Trophoblast cell (in vitro differentiated cells and primary cell): ENCODE results near the gene RASIP1. TPM values are rescaled to one million over a fixed set of nuclear protein-coding genes. Genes with fewer than 3 reads are reported as not detected.
"Not testable (repeated sequence)": the region's sequence is repeated elsewhere in the genome, so short reads cannot be mapped to it uniquely, and the experiment has no call there.

Experiments
- DNase-seq, 2 donors: peaks; one replicate each; pipeline ENCODE4 v3.0.0-alpha.2; 2016
- H2AFZ ChIP-seq: 2 replicates; pipeline ENCODE4 v1.6.1; 2013; ENCODE audit warnings: low read length, moderate library complexity, mild to moderate bottlenecking; ENCODE audit not compliant: insufficient read depth, poor library complexity
- H2AK5ac ChIP-seq: 2 replicates; pipeline ENCODE4 v1.6.1; 2013; ENCODE audit warnings: mild to moderate bottlenecking, low read length
- H2BK120ac ChIP-seq: 2 replicates; pipeline ENCODE4 v1.6.1; 2013; ENCODE audit warnings: low read length, mild to moderate bottlenecking, moderate library complexity; ENCODE audit not compliant: insufficient read depth, poor library complexity
- H2BK12ac ChIP-seq: 2 replicates; pipeline ENCODE4 v1.6.1; 2013; ENCODE audit warnings: mild to moderate bottlenecking, low read length, moderate library complexity
- H2BK5ac ChIP-seq: 2 replicates; pipeline ENCODE4 v1.6.1; 2013; ENCODE audit warnings: low read length, low read depth, moderate library complexity, mild to moderate bottlenecking; ENCODE audit not compliant: poor library complexity
- H3K14ac ChIP-seq: 2 replicates; pipeline ENCODE4 v1.6.1; 2013; ENCODE audit warnings: mild to moderate bottlenecking, low read length
- H3K18ac ChIP-seq: 2 replicates; pipeline ENCODE4 v1.6.1; 2013; ENCODE audit warnings: mild to moderate bottlenecking, low read length
- H3K23ac ChIP-seq: 2 replicates; pipeline ENCODE4 v1.6.1; 2013; ENCODE audit warnings: low read length
- H3K27ac ChIP-seq: 2 replicates; pipeline ENCODE4 v1.5.1; 2013; ENCODE audit warnings: low read depth, mild to moderate bottlenecking, inconsistent platforms, low read length, moderate library complexity
- H3K27me3 ChIP-seq: 2 replicates; pipeline ENCODE4 v1.6.1; 2013; ENCODE audit warnings: inconsistent platforms, mild to moderate bottlenecking, low read length, moderate library complexity; ENCODE audit not compliant: insufficient read depth
- H3K36me3 ChIP-seq, 2 experiments: 1 replicate in 1 of 2; 2 replicates in 1 of 2; pipeline ENCODE4 v1.6.1; 2013; ENCODE audit warnings: low read length in 2 of 2, mild to moderate bottlenecking in 2 of 2, moderate library complexity in 1 of 2; ENCODE audit not compliant: insufficient read depth in 2 of 2, control insufficient read depth in 1 of 2
- H3K4ac ChIP-seq: 2 replicates; pipeline ENCODE4 v1.6.1; 2013; ENCODE audit warnings: low read depth, mild to moderate bottlenecking, low read length, moderate library complexity
- H3K4me1 ChIP-seq, 2 experiments: 1 replicate in 1 of 2; 2 replicates in 1 of 2; pipeline ENCODE4 v1.6.1; 2013; ENCODE audit warnings: low read length in 2 of 2, mild to moderate bottlenecking in 2 of 2, moderate library complexity in 1 of 2; ENCODE audit not compliant: insufficient read depth in 2 of 2, control insufficient read depth in 1 of 2
- H3K4me2 ChIP-seq: 2 replicates; pipeline ENCODE4 v1.6.1; 2013; ENCODE audit warnings: inconsistent platforms, mild to moderate bottlenecking, low read length, moderate library complexity
- H3K4me3 ChIP-seq: 2 replicates; pipeline ENCODE4 v1.5.1; 2013; ENCODE audit warnings: mild to moderate bottlenecking, low read depth, low read length, inconsistent platforms
- H3K79me1 ChIP-seq: one replicate; pipeline ENCODE4 v1.6.1; 2013; ENCODE audit warnings: low read length
- H3K79me2 ChIP-seq: 2 replicates; pipeline ENCODE4 v1.6.1; 2013; ENCODE audit warnings: low read length, mild to moderate bottlenecking; ENCODE audit not compliant: control insufficient read depth, insufficient read depth, poor library complexity
- H3K9ac ChIP-seq: 2 replicates; pipeline ENCODE4 v1.6.1; 2013; ENCODE audit warnings: mild to moderate bottlenecking, low read length
- H3K9me3 ChIP-seq: 2 replicates; pipeline ENCODE4 v1.6.1; 2013; ENCODE audit warnings: low read depth, mild to moderate bottlenecking, control low read depth, inconsistent platforms, low read length; ENCODE audit not compliant: insufficient read depth
- H4K12ac ChIP-seq: 2 replicates; pipeline ENCODE4 v1.6.1; 2013; ENCODE audit warnings: low read depth, mild to moderate bottlenecking, low read length, moderate library complexity
- H4K8ac ChIP-seq: 2 replicates; pipeline ENCODE4 v1.6.1; 2013; ENCODE audit warnings: low read depth, mild to moderate bottlenecking, low read length, moderate library complexity
- H4K91ac ChIP-seq: one replicate; pipeline ENCODE4 v1.6.1; 2013; ENCODE audit warnings: low read depth, mild to moderate bottlenecking, low read length, moderate library complexity
- whole genome bisulfite sequencing: extraction: QIAGEN DNeasy Blood & Tissue Kit; methylation state at CpG from one replicate; pipeline ENCODE4 v1.1.7; 2013; ENCODE audit warnings: missing lambda C conversion rate; ENCODE audit not compliant: insufficient read length, insufficient coverage; ENCODE audit errors: extremely low coverage; 5-methylcytosine and 5-hydroxymethylcytosine counted together
- polyA plus RNA-seq: library from polyadenylated mRNA; stranded (reverse); fragments of 200-250 nt; gene quantifications from 2 replicates; pipeline ENCODE4 v1.2.3, GENCODE V29; 2013

Gene RASIP1, protein sequence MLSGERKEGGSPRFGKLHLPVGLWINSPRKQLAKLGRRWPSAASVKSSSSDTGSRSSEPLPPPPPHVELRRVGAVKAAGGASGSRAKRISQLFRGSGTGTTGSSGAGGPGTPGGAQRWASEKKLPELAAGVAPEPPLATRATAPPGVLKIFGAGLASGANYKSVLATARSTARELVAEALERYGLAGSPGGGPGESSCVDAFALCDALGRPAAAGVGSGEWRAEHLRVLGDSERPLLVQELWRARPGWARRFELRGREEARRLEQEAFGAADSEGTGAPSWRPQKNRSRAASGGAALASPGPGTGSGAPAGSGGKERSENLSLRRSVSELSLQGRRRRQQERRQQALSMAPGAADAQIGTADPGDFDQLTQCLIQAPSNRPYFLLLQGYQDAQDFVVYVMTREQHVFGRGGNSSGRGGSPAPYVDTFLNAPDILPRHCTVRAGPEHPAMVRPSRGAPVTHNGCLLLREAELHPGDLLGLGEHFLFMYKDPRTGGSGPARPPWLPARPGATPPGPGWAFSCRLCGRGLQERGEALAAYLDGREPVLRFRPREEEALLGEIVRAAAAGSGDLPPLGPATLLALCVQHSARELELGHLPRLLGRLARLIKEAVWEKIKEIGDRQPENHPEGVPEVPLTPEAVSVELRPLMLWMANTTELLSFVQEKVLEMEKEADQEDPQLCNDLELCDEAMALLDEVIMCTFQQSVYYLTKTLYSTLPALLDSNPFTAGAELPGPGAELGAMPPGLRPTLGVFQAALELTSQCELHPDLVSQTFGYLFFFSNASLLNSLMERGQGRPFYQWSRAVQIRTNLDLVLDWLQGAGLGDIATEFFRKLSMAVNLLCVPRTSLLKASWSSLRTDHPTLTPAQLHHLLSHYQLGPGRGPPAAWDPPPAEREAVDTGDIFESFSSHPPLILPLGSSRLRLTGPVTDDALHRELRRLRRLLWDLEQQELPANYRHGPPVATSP
- polyA plus RNA-seq, result 0.53 and 0.64 TPM in 2 replicates

- Histone ChIP-seq H3K9ac (no peak within 1 kb of the TSS), H3K27ac (no peak within 1 kb of the TSS), H3K4me2 (peak within 1 kb of the TSS; percentile 72), H2AFZ (no peak within 1 kb of the TSS), H4K8ac (no peak within 1 kb of the TSS), H3K27me3 (peaks cover 16% of the 10 kb centered on the region), H2BK5ac (no peak within 1 kb of the TSS), H3K79me1 (peaks cover 4% of the 10 kb centered on the region), H3K4me3 (peak within 1 kb of the TSS; percentile 33), H3K23ac (no peak within 1 kb of the TSS), H2AK5ac (no peak within 1 kb of the TSS), H3K9me3 (peaks cover 4% of the 10 kb centered on the region), H2BK12ac (no peak within 1 kb of the TSS), H4K91ac (no peak within 1 kb of the TSS), H3K18ac (no peak within 1 kb of the TSS), H2BK120ac (no peak within 1 kb of the TSS), H3K14ac (no peak within 1 kb of the TSS), H3K79me2 (no peaks in the 10 kb centered on the region), H4K12ac (no peak within 1 kb of the TSS), H3K4ac (no peak within 1 kb of the TSS), H3K36me3 (no peaks in the 10 kb centered on the region), H3K4me1 (peaks cover 9 to 10% of the 10 kb centered on the region in 2 experiments)
- no peak for DNase-seq
- WGBS, result no CpG with 5 or more reads among the region's 27 CpGs
These were observed at the start of gene RASIP1 for GRCh38 chr19:48740164-48740972. Gene RASIP1 (minus strand): TSS chr19:48740610. CDS start chr19:48740282, 328 bp downstream.

DNA sequence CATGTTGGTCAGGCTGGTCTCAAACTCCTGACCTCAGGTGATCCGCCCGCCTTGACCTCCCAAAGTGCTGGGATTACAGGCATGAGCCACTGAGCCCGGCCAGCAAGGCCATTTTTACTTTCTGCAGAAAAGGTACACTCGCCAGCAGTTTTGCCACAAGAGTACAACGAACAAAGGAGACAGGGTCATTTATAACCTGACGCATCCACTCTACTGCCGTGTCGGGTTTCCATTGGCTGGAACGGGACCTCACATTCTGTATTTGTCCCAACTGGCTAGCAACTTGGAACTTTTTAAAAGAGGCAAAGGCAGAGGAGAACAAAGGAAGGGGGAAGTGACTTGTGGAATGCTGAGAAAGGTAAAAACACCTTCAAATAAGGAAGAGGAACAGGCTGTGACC, 46.9 kb upstream of the RASIP1 start:
- not testable (repeated sequence) for H2BK12ac ChIP-seq, H3K4me1 ChIP-seq, H3K14ac ChIP-seq, H3K27ac ChIP-seq, H3K4me3 ChIP-seq, H3K4ac ChIP-seq, H2BK120ac ChIP-seq, H3K9ac ChIP-seq, H3K18ac ChIP-seq, H4K8ac ChIP-seq, H2AFZ ChIP-seq, H3K23ac ChIP-seq, H4K91ac ChIP-seq, H3K9me3 ChIP-seq, H2BK5ac ChIP-seq, H3K27me3 ChIP-seq, H3K36me3 ChIP-seq, H2AK5ac ChIP-seq, H3K79me1 ChIP-seq, H4K12ac ChIP-seq, DNase-seq, H3K4me2 ChIP-seq, H3K79me2 ChIP-seq
- no CpG with 5 or more reads among the region's 9 CpGs for WGBS

GRCh38 chr19:48786422-48786821, 46.0 kb upstream of the RASIP1 start:
- not testable (repeated sequence) for H2AFZ ChIP-seq, H2BK120ac ChIP-seq, H3K27me3 ChIP-seq, H2BK5ac ChIP-seq, H3K18ac ChIP-seq, H3K4ac ChIP-seq, H2AK5ac ChIP-seq, H3K9me3 ChIP-seq, H3K4me1 ChIP-seq, H4K12ac ChIP-seq, H3K27ac ChIP-seq, H3K79me1 ChIP-seq, H4K91ac ChIP-seq, H3K14ac ChIP-seq, H4K8ac ChIP-seq, H2BK12ac ChIP-seq, H3K4me3 ChIP-seq, H3K4me2 ChIP-seq, H3K79me2 ChIP-seq, H3K9ac ChIP-seq, DNase-seq, H3K36me3 ChIP-seq, H3K23ac ChIP-seq
- no CpG with 5 or more reads among the region's 7 CpGs for WGBS

GRCh38 chr19:48784527-48784926, 44.1 kb upstream of the RASIP1 start:
- Histone ChIP-seq H3K23ac (no peak overlapping the region), H3K14ac (no peak overlapping the region), H3K27me3 (no peaks in the 10 kb centered on the region), H3K9me3 (no peaks in the 10 kb centered on the region), H3K18ac (no peak overlapping the region), H3K4me1 (no peaks in the 10 kb centered on the region), H4K91ac (no peak overlapping the region), H3K79me2 (no peaks in the 10 kb centered on the region), H2AFZ (no peak overlapping the region), H3K79me1 (no peaks in the 10 kb centered on the region), H2BK12ac (no peak overlapping the region), H2BK5ac (no peak overlapping the region), H3K4ac (no peak overlapping the region), H2BK120ac (no peak overlapping the region), H2AK5ac (no peak overlapping the region), H4K12ac (no peak overlapping the region), H3K4me2 (no peak overlapping the region), H4K8ac (no peak overlapping the region), H3K36me3 (no peaks in the 10 kb centered on the region), H3K9ac (no peak overlapping the region), H3K27ac (no peak overlapping the region), H3K4me3 (no peak overlapping the region)
- no peak for DNase-seq
- WGBS, result no CpG with 5 or more reads among the region's 5 CpGs
